Right renal pelvis (tissue), 4 donors: ENCODE measurements around the gene MTHFD1L. TPM values are rescaled to one million over a fixed set of nuclear protein-coding genes. Genes with fewer than 3 reads are reported as not detected.
"Not testable (repeated sequence)": the region's sequence is repeated elsewhere in the genome, so short reads cannot be mapped to it uniquely, and the experiment has no call there.

Source experiments
- DNase-seq, 4 donors: peaks; one replicate each; pipeline ENCODE4 v3.0.0-alpha.2; 2013; ENCODE audit warnings: low read depth in 4 of 4, low spot score in 3 of 4, missing footprints in 1 of 4
- polyA plus RNA-seq, 4 donors: library from polyadenylated mRNA; unstranded; fragments of 120-200 nt; gene quantifications; one replicate each; pipeline ENCODE4 v1.2.1, GENCODE V29; 2013; ENCODE audit not compliant: insufficient read length in 4 of 4

MTHFD1L gene
- polyA plus RNA-seq, 4 donors, result 16.2 to 19.4 (median 18.0) TPM

GRCh38 chr6:151087055-151087454 is 221.6 kb downstream of the MTHFD1L start:
- not testable (repeated sequence) for DNase-seq

- no peak for DNase-seq
Observed at GRCh38 chr6:151087861-151088598, 222.5 kb downstream of the MTHFD1L start.

- DNase-seq, result no peak
Observed at GRCh38 chr6:151088599-151088935, 223.1 kb downstream of the MTHFD1L start.

GRCh38 chr6:151088963-151089362 is 223.5 kb downstream of the MTHFD1L start:
- no peak for DNase-seq

GRCh38 chr6:151089978-151090377 is 224.5 kb downstream of the MTHFD1L start:
- DNase-seq, result peak in 1 of 4 donors; percentile 57

GRCh38 chr6:151091571-151091970 is 226.1 kb downstream of the MTHFD1L start:
- no peak for DNase-seq

- no peak for DNase-seq
Observed at GRCh38 chr6:151092591-151092990, 227.1 kb downstream of the MTHFD1L start.

- DNase-seq, result no peak
Observed at GRCh38 chr6:151093706-151094105, 228.2 kb downstream of the MTHFD1L start.

GRCh38 chr6:151095538-151096254 is 230.2 kb downstream of the MTHFD1L start:
- DNase-seq, result no peak

GRCh38 chr6:151096255-151096612 is 230.7 kb downstream of the MTHFD1L start:
- DNase-seq, result no peak

GRCh38 chr6:151096691-151097606 is 231.4 kb downstream of the MTHFD1L start:
- DNase-seq, result no peak

GRCh38 chr6:151098166-151098565 is 232.7 kb downstream of the MTHFD1L start:
- no peak for DNase-seq

GRCh38 chr6:151100326-151100725 is 234.8 kb downstream of the MTHFD1L start:
- no peak for DNase-seq

- DNase-seq, result no peak
Observed at GRCh38 chr6:151101161-151101815, 235.8 kb downstream of the MTHFD1L start.

GRCh38 chr6:151101816-151102694 is 236.6 kb downstream of the MTHFD1L start:
- DNase-seq, result no peak

- DNase-seq, result no peak
Observed at GRCh38 chr6:151103266-151103665, 237.8 kb downstream of the MTHFD1L start.

- DNase-seq, result no peak
Observed at GRCh38 chr6:151107897-151108427, 242.5 kb downstream of the MTHFD1L start.

- DNase-seq, result no peak
Observed at GRCh38 chr6:151108548-151108947, 243.0 kb downstream of the MTHFD1L start.

- DNase-seq, result no peak
Observed at GRCh38 chr6:151109361-151109760, 243.9 kb downstream of the MTHFD1L start.
